HG02588 (cell line): ENCODE data around the gene NAA16.

Experiments
- ATAC-seq: cut with Tn5 transposase; IDR thresholded peaks from one replicate; pipeline ENCODE4 v1.9.1; 2021; ENCODE audit warnings: mild to moderate bottlenecking, moderate library complexity; ENCODE audit not compliant: unreplicated experiment

The NAA16 gene

GRCh38 chr13:41302743-41303142 lies 8.3 kb upstream of the NAA16 start:
- ATAC-seq, result no peak

GRCh38 chr13:41304551-41304950 lies 6.5 kb upstream of the NAA16 start:
- ATAC-seq, result no peak

- no peak for ATAC-seq
Observed at GRCh38 chr13:41306271-41307145, 4.6 kb upstream of the NAA16 start.

GRCh38 chr13:41307884-41308640 lies 3.0 kb upstream of the NAA16 start:
- no peak for ATAC-seq

GRCh38 chr13:41311406-41312175 lies 524 bp downstream of the NAA16 start:
- ATAC-seq, result peak; percentile 62

- no peak for ATAC-seq
Observed at GRCh38 chr13:41312176-41312500, 1.1 kb downstream of the NAA16 start.

GRCh38 chr13:41313117-41313516 lies 2.0 kb downstream of the NAA16 start:
- ATAC-seq, result no peak

GRCh38 chr13:41313659-41314197 lies 2.7 kb downstream of the NAA16 start:
- no peak for ATAC-seq

GRCh38 chr13:41315443-41316047 lies 4.5 kb downstream of the NAA16 start:
- ATAC-seq, result no peak

GRCh38 chr13:41317243-41317642 lies 6.2 kb downstream of the NAA16 start:
- no peak for ATAC-seq

- ATAC-seq, result no peak
Observed at GRCh38 chr13:41325752-41326151, 14.7 kb downstream of the NAA16 start.

GRCh38 chr13:41326661-41327060 lies 15.6 kb downstream of the NAA16 start:
- no peak for ATAC-seq

GRCh38 chr13:41327994-41328790 lies 17.1 kb downstream of the NAA16 start:
- no peak for ATAC-seq

GRCh38 chr13:41332829-41333228 lies 21.8 kb downstream of the NAA16 start:
- no peak for ATAC-seq

GRCh38 chr13:41334810-41335209 lies 23.7 kb downstream of the NAA16 start:
- no peak for ATAC-seq

GRCh38 chr13:41344358-41344757 lies 33.3 kb downstream of the NAA16 start:
- no peak for ATAC-seq

- ATAC-seq, result no peak
Observed at GRCh38 chr13:41345165-41345913, 34.3 kb downstream of the NAA16 start.

- no peak for ATAC-seq
Observed at GRCh38 chr13:41345914-41346589, 35.0 kb downstream of the NAA16 start.
